Ureter (tissue), 1 donor: ENCODE data around the gene TRAPPC2. TPM values are rescaled to one million over a fixed set of nuclear protein-coding genes. Genes with fewer than 3 reads are reported as not detected.
"Not testable (repeated sequence)": the region's sequence is repeated elsewhere in the genome, so short reads cannot be mapped to it uniquely, and the experiment has no call there.

ENCODE experiments used
- DNase-seq: peaks from one replicate; pipeline ENCODE4 v3.0.0-alpha.2; 2020; ENCODE audit warnings: low spot score
- total RNA-seq: library from RNA; stranded (reverse); gene quantifications from one replicate; pipeline ENCODE4 v1.2.4, GENCODE V29; 2023
- donor health status: DM: yes; HTN: yes; CAD: no.

TRAPPC2 gene
- total RNA-seq, 1 donor from 2014 or later: 17.4 TPM

DNA sequence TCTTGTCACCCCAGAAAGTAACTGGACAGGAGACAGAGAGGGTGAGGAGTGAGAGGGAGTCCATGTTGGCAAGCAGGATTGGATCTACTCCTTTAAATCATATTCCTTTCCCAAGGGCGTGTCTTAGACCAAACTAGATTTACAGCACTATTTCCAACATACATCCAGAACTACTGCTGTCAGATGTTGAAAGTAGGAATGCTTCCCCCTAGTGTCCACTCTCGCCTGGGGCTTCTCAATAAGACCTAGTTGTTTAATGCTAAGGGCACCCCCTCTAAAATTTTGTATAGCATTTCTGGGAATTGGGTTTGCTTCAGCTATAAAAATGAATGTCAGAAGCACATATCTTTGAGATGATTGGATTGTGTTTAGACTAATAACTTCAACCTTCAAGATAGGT, 13.4 kb upstream of the TRAPPC2 start:
- no peak for DNase-seq

- no peak for DNase-seq
Measured at GRCh38 chrX:13742397-13743176, 8.2 kb upstream of the TRAPPC2 start.

GRCh38 chrX:13741695-13742094, 7.3 kb upstream of the TRAPPC2 start:
- DNase-seq: no peak

GRCh38 chrX:13733506-13733905, 914 bp downstream of the TRAPPC2 start:
- DNase-seq: no peak

- DNase-seq: no peak
Measured at GRCh38 chrX:13732246-13733067, 2.0 kb downstream of the TRAPPC2 start.

DNA sequence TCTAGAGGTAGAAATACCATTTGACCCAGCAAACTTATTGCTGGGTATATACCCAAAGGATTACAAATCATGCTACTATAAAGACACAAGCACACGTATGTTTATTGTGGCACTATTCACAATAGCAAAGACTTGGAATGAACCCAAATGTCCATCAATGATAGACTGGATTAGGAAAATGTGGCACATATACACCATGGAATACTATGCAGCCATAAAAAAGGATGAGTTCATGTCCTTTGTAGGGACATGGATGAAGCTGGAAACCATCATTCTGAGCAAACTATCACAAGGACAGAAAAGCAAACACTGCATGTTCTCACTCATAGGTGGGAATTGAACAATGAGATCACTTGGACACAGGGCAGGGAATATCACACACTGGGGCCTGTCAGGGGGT, 3.9 kb downstream of the TRAPPC2 start:
- DNase-seq: not testable (repeated sequence)

- not testable (repeated sequence) for DNase-seq
Measured at GRCh38 chrX:13726583-13726982, 7.8 kb downstream of the TRAPPC2 start.

DNA sequence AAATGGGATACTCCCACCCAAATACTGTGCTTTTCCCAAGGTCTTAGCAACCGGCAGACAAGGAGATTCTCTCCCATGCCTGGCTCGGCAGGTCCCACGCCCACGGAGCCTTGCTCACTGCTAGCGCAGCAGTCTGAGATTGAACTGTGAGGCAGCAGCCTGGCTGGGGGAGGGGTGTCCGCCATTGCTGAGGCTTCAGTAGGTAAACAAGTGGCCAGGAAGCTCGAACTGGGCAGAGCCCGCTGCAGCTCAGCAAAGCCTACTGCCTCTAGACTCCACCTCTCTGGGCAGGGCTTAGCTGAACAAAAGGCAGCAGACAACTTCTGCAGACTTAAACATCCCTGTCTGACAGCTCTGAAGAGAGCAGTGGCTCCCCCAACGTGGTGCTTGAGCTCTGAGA, 9.5 kb downstream of the TRAPPC2 start:
- not testable (repeated sequence) for DNase-seq

GRCh38 chrX:13721819-13722519, 12.5 kb downstream of the TRAPPC2 start:
- no peak for DNase-seq

GRCh38 chrX:13721371-13721770, 13.0 kb downstream of the TRAPPC2 start:
- no peak for DNase-seq

DNA sequence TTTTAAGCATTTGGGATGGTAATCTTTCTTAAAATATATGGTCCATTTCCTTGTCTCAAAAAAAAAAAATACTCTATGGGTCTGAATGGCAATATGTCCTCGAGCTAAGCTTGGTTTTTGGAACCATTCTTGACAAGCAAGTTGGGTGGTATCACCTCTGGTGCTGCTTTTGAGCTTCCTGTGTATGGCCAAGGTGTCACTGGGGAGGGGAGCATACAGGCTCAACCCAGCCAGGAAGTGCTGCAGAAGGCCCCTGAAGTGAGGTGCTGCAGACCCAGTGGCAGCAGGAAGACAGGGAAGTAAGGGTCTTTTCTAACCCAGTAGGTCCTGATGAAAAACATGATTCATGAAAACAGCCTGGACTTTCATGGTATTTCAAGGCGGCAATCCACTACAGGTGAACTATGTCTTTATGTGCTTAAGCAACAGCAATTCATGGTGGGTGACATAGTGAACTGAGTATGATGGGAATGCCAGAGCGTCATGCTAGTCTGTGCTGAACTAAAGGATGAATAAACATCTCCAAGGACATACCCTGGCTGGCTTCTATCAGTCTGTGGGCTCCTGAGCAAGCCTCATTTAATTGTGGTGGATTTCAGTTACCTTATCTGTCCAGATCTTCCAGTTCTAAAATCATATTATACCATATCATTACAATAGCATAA, 15.1 kb downstream of the TRAPPC2 start:
- no peak for DNase-seq

DNA sequence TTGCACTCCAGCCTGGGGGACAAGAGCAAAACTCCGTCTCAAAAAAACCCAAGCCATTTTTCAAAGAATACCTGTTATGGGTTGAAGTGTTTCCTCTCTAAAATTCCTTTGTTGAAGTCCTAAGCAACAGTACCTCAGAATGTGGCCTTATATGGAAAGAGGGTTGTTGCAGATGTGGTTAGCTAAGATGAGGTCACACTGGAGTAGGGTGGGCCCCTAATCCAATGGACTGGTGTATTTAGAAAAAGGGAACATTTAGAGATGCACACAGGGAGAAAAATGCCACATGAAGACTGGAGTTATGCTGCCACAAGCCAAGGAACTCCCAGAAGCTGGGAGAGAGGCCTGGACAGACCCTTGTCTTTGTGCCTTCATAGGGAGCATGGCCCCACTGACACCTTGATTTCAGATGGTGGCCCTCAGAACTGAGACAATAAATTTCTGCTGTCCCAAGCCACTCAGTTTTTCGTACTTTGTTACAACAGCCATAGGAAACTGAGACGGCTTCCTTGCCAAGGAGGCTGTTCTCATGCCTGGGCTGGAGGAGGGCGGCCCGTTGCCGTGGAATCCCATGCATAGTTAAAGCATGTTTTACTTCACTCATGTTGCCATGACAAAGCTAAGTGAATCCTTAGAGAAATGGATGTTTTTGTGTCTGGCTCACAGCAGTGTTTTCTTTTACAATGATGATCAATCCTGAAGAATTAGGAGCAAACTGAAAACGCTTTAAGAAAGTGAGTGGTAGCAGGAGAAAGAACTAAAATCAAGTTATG, 16.5 kb downstream of the TRAPPC2 start:
- no peak for DNase-seq

DNA sequence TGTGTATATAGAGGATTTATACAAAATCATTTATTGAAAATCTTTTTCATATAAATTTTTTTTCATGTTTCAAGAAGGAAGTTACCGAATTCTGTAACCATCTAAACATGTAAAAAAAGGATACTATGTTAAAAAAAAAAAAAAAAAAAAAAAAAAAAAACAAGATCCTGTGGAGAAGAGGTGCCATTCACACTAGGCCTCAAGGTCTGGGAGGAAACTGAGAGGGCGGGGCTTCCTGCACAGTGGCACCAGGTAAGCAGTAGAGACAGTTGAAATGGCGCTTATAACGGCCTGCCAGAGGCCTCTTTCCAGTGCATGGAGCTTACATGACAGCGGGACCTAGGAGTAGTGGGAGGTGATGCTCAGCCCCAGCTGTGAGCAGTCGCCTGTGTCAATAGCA, 17.5 kb downstream of the TRAPPC2 start:
- no peak for DNase-seq

- DNase-seq: no peak
Measured at GRCh38 chrX:13716455-13716854, 18.0 kb downstream of the TRAPPC2 start.

DNA sequence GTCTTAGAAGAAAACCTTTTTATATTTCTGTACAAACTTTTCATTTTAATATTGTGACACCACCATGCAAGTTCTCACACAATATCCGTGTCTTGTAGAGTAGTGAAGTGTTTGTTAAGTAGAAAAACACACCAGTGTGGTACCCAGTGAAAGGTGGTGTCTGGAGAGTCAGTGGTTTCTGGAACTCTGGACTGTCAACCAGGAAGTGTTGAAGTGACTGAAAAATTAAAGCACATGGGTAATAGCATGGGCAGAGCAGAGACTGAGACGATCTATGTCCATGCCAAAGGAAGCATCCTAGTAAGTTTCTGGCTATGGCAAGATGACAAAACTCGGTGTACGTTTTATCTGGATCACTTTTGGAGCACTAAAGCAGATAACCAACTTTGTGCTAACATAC, 23.3 kb downstream of the TRAPPC2 start:
- no peak for DNase-seq

- DNase-seq: no peak
Measured at GRCh38 chrX:13703589-13703988, 30.8 kb downstream of the TRAPPC2 start.

DNA sequence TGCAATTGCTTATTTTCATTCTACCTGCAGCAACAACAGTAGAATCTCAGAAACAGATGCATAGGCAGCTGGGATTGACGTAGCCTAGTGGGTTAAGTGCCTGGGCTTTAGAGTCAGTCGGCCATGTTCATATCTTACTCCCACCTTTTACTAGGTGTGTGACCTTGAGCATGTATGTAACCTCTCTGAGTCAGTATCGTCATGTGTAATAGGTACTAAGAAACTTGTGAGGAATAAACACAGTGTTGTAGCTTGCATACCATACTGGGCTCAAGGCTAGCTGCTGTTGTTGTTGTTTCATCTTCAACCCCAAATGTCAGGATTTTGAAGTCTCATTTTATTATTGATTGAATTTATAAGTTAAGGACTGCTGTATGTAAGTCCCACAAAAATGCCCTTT, 31.3 kb downstream of the TRAPPC2 start:
- DNase-seq: no peak

GRCh38 chrX:13702111-13702789, 32.2 kb downstream of the TRAPPC2 start:
- DNase-seq: no peak

GRCh38 chrX:13700380-13700779, 34.0 kb downstream of the TRAPPC2 start:
- DNase-seq: no peak

GRCh38 chrX:13699183-13699826, 35.1 kb downstream of the TRAPPC2 start:
- no peak for DNase-seq
